HG02642 (cell line): Measurements from ENCODE around the gene TNFRSF13B.
A peak's percentile ranks its signal among the peaks of the same experiment; 100 is the strongest.
"Not testable (repeated sequence)": the region's sequence is repeated elsewhere in the genome, so short reads cannot be mapped to it uniquely, and the experiment has no call there.

Experiments
- ATAC-seq: cut with Tn5 transposase; IDR thresholded peaks from one replicate; pipeline ENCODE4 v1.9.1; 2021; ENCODE audit warnings: mild to moderate bottlenecking; ENCODE audit not compliant: unreplicated experiment, poor library complexity

Gene TNFRSF13B

DNA sequence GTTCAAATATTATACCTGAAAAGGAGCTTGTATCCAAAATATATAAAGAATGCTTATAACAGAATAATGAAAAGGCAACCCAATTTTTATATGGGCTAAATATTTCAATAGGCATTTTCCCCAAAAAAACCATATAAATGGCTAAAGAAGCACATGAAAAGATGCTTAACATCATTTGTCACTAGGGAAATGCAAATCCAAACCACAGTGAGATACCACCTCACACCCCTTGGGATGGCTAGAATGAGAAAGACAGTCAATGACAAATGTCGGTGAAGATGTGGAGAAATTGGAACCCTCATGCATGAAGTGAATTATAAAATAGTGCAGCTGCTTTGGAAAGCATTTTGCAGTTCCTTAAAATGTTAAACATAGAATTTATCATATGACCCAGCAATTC, 3.1 kb downstream of the TNFRSF13B start:
- no peak for ATAC-seq

DNA sequence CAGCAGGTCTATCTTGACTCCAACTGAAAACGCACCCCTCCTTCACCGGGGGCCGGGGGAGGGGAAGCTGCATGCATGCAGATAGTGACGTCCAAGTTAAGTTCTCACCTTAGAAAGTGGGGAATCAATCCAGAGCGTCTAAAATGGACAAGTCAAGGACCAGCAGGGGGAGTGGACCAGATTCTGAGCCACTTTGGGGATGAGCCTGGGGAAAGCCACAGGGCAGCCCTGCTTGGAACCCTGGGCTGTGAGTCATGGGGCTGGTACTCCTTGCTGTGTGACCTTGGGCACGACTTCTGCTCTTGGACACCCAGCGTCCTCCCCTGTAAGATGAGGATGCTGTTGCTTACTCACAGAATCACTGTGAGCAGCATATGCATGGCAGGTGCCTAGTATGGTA, 9.1 kb downstream of the TNFRSF13B start:
- no peak for ATAC-seq

DNA sequence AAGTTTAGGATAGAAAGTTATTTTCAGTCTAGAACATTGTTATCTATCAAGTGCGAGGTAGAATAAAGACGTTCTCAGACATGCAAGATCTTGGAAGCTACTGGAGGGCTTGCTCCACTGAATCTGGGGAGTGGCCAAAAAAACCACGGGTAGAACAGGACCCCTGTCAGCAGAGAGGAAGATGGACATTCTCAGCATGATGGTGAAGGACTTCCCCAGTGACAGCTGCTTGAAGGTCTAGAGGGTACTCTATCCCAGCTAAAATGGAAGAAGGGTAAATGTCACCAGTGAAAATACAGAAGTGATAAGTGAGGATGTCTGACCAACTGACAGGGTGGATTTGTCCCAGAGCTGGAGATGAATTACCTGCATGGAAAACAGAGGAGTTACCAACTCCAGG, 10.1 kb downstream of the TNFRSF13B start:
- ATAC-seq = no peak

DNA sequence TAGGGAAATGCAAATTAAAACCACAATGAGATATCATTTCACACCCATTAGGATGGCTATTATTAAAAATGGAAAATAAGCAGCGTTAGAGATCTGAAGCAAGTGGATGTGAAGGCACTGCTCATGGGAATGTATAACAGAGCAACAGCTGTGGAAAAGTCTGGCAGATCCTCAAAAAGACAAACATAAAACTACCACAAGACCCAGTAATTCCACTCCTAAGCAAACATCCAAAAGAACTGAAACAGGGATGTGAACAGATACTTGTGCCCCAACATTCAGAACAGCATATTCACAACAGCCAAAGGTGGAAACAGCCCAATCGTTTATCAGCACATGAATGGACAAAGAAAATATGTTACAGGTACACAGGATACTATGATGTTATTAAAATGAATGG, 10.9 kb downstream of the TNFRSF13B start:
- not testable (repeated sequence) for ATAC-seq

DNA sequence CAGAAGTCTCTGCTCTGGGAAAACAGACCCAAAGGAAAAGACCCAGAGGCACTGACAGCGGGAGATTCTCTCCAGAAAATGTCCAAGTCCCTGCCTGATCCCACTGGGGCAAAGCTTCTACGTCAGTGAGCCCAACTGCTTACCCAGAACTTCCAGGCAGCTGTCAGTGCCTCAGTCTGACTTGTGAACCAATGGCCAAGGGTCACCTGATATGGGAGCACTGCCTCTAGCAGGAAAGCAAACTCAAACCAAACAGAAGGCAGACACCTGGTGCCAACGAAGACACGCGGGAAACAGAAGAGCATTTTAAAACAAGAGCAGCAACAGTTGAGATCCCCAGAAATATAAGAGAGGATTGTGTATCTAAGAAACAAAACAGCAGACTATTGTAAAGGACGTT, 16.9 kb downstream of the TNFRSF13B start:
- not testable (repeated sequence) for ATAC-seq

DNA sequence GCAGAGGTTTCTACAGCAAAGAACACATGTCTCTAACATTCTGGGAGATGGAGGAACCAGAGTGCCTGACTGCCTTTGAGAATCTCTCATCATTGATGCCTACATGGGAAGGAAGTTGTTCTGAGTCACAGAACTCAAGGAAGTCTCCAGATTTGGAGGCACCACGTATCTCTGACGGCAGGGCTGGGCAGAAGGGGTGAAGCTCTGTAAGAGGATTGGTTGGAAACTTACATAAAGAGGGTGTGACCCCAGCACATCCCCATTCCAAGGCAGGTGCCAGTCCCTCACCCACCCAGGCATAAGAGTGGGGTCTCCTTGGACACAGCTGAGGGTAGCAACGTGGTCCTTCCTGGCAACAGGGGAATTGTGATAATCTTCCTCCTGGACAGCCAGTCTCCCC, 17.4 kb downstream of the TNFRSF13B start:
- no peak for ATAC-seq

DNA sequence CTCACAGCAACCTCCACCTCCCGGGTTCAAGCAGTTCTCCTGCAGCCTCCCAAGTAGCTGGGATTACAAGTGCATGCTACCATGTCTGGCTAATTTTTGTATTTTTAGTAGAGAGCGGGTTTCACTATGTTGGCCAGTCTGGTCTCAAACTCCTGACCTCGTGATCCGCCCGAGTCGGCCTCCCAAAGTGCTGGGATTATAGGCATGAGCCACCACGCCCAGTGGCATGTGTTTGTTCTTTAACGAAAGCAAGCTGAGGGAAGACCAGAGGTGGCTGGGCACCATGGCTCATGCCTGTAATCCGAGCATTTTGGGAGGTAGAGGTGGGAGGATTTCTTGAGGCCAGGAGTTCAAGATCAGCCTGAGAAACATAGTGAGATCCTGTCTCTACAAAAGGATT, 18.1 kb downstream of the TNFRSF13B start:
- no peak for ATAC-seq

DNA sequence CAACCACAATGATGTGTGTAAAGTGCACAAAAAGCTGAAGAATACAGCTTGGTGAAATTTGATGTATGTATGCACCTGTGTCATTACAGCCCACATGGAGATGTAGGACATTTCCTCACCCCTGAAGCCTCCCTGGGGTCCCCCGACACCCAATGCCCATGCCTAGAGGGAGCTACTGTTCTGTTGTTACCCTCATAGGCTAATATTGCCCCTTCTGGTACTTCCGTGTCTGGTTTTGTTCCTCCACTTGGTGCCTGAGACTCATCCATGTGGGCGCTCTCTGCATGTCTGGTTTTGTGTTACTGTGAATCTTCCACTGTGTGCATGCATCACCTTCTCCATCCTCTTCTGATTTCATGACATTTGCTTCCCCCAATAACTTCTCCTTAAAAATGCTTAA, 18.6 kb downstream of the TNFRSF13B start:
- no peak for ATAC-seq

DNA sequence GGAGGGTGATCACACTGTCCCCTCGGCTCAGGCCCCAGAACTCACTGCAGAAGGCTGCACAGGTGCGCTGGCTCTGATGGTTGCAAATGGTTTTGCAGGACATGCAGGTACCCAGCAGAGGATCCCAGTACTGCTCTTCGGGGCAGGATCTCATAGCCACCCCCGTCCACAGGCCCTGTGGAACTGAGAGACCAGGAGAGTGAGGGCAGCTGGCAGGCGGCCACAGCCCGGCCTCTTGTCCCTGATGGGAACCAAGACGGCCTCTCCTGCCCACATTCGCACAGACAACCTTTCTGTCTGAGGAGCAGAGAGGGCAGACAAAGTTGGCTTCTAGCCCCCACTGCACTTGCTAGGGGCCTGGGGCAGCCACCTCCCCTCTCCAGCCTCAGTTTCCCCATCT, 19.5 kb downstream of the TNFRSF13B start:
- ATAC-seq = no peak

DNA sequence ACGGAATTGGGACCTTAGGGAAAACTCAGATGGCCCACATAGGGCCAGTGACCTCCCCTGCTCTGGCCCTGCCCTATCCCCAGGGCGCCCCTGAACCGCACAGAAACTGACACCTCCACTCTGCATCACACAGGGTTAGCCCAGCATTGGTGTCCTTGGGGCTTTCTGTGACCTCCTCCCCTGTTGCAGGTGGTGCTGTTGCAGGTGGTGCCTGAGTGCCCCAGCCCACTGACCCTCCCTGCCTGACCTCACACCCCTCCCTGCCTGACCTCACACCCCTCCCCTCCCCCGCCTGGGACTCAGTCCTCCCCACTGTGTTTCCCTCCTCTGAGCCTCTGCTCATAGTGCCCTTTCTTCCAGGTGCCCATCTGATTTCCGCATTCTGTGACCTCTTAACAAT, 21.4 kb downstream of the TNFRSF13B start:
- ATAC-seq = no peak

DNA sequence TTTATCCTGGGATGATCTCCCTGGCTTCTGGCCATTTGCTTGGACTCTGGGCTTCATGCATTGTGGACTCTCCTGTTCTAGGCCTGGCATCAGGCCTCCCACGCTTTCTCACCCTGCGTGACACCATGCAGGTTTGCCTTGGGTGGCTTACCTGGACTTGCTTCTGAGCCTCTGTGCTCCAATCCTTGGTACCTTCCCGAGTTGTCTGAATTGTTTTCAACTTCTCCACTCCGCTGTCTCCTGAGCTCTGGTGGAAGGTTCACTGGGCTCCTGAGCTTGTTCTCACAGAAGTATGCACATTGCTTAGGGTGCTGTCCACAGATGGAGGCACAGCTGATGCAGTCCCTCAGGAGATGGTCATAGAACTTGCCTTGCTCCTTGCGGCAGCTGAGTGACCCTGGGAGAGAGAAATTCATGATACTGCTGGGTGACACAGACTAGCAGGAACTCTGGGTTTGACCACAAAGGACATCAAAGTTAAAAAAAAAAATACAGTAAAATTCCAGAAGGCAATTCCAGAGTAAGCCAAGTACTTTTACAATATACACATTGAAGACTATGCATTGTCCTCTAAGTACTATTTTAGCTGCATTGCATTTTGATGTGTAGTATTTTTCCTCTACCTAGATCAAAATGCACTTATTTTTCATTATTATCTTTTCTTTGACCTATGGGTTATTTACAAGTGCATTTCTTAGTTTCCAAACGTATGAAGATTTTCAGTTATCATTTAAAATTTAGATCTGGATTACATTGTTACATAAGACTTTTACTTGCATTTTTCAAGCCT, 23.1 kb downstream of the TNFRSF13B start:
- ATAC-seq = no peak

DNA sequence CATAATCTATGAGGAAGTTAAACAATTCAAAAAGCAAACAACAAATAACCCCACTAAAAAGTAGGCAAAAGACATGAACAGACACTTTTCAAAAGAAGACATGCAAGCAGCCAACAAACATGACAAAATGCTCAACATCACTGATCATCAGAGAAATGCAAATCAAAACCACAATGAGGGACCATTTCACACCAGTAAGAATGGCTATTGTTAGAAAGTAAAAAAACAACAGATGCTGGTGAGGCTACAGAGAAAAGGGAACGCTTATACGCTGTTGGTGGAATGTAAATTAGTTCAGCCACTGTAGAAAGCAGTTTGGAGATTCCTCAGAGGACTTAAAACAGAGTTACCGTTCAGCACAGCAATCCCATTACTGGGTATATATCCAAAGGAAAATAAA, 24.4 kb downstream of the TNFRSF13B start:
- ATAC-seq = peak; percentile 49

DNA sequence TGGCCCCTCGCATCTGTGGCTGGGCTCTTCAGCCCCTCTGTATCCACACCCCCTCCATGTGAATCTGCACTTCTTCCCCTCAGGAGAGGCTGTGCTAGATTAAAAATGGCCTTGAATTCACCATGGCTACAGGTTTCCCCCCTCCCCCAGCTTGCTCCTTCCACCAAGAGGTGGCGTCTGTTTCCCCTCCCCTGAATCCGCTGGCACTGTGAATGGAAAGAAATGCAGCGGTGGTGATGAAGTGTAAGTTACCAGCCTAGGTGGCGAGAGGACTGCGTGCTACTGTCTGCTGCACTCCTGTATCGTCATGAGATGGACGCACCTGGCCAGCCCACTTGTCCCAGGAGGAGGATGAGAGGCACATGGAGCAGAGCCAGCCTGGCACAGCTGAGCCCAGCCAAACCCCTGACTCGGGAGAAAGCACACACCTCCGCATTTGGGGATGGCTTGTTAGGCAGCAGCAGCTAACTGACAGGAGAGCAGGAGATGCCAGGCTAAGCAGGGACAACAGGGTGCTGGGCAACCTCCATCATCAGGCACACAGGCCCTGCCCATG, 26.2 kb downstream of the TNFRSF13B start:
- no peak for ATAC-seq

DNA sequence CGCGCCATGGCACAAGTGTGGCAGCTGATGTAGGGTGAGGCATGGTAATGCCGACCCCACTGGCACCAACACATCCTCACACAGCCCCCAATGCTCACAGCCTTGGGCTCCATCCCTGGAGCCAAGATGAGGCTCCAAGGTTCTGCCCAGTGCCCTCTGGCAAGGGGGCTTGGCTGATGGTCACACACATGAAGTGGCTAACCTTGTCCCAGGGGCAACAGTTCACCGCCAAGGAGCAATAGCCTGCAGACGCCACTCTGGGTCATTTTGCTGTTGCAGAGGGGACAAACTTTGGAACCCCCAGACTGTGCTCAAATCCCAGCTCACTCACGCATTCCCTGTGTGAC, 26.8 kb downstream of the TNFRSF13B start:
- no peak for ATAC-seq

DNA sequence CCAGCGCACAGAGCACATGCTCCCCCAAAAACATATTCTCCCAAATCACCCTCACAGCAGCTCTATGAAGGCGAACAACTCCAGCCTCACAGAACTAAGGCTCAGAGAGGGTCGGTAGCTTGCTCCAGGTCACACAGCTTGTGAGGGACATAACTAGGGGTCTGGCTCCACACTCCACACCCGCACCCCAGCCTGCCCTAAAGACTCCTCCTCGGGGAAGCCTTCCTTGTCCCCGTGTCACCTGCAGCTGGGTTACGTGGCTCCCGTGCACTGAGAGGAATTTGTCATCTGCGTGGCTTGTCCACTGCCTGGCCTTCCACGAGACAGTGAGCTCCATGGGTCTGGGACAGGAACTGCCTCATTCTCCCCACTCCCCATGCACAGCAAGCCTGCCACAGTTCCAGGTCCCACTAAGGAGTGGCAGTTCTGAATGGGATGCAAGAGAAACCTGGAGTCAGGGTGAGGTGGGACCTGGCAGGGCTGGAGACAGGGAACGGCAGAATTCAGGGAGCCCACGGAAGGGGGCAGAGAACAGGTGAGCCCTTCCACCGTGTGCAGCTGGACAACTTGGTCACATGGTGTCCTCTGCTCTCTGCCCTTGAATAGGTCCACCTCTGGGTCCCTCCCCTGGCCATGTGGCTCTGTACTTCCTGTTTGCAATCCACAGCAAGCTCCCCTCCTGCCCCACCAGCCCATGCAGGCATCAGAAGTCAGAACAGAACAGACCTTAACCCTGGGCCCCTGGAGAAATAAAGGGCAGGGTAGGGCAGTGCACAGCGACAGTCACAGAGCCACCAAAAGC, 27.4 kb downstream of the TNFRSF13B start:
- ATAC-seq = no peak

DNA sequence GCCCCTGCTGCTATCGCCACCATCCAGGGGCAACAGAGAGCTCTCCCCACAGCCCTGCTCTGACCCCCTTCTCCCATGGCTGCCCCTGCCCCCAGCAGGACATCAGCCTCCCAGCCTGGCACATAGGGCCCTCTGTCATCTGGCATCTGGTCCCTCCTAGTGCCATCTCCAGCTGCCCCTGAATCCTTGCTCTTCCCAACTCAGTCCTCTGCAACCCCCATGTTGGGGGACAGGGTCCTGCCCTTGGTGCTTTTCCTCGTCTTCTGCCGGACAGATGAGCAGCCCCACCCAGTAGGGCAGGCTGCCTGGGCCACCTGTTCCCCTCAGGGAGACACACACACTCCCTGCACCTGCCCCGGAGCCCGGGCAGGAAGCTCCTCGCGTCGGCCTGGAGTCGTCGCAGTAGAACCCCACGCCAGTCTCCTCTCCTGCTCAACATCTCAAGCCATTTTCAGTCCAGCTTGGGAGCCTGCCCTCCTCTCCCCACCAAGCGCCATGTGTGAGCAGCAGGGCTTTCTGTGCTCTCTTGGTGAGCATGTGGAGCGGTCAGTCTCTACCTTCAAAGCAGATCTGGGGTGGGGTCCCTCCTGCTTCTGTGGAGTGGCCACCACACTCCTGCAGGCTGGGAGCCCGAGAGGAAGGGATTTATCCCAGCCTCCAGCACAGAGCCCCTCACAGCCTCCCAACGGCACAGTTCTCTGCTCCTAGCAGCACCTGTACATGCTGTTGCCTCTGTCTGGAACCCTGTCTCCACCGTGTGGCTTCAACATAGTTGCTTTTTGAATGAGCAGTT, 28.2 kb downstream of the TNFRSF13B start:
- no peak for ATAC-seq

DNA sequence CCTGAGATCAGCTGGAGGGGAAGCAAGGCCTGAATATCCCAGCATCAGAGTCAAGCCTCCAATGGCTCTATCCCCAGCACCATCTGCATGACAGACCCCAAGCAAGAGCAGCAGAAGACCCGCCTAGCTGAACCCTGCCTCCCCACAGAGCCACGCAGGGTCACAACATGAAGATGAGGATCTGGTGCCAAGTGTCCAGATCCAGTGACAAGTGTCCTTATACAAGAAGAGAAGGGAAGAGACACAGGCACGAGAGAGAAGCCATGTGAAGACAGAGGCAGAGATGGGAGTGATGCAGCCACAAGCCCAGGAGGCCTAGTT, 28.9 kb downstream of the TNFRSF13B start:
- no peak for ATAC-seq

DNA sequence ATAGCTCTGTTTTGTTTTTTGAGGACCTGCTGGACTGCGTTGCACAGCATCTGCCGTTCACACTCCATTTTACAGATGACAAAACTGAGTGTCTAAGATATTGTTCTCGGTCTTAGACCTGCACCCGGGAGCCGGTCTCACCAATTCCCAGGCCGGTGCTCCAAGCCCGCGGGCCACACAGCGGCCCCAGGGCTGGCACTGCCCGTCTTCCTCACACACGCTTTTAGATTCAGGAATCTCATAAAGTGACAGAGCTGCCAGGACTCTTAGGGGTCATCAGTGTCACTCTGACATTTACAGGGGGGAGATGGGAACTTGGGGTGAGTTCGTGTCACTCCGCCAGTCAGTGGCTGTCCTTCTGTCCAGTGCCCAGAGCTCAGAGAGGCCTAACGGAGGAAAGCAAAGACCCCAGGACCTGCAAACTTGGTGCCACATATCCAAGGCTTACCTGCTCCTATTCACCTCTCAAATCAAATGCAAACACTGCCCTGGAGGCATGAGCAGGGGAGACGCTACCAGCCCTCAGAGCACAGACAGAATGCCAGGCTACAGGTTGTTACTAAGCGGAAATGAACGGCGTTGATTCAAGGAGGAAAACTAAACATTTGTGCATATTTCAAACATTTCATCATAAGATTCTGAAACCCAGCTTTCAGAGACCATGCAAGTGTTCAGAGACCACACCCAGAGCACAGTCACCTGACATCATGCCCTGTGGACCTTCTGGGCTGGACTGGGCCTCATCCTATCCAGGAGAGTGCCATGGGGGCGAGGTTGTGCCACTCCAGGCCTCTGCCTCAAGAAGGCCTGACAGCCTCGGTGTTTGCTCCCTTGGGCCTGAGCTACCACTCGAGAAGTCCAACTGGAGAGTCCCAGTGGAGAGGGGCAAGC, 29.5 kb downstream of the TNFRSF13B start:
- no peak for ATAC-seq

DNA sequence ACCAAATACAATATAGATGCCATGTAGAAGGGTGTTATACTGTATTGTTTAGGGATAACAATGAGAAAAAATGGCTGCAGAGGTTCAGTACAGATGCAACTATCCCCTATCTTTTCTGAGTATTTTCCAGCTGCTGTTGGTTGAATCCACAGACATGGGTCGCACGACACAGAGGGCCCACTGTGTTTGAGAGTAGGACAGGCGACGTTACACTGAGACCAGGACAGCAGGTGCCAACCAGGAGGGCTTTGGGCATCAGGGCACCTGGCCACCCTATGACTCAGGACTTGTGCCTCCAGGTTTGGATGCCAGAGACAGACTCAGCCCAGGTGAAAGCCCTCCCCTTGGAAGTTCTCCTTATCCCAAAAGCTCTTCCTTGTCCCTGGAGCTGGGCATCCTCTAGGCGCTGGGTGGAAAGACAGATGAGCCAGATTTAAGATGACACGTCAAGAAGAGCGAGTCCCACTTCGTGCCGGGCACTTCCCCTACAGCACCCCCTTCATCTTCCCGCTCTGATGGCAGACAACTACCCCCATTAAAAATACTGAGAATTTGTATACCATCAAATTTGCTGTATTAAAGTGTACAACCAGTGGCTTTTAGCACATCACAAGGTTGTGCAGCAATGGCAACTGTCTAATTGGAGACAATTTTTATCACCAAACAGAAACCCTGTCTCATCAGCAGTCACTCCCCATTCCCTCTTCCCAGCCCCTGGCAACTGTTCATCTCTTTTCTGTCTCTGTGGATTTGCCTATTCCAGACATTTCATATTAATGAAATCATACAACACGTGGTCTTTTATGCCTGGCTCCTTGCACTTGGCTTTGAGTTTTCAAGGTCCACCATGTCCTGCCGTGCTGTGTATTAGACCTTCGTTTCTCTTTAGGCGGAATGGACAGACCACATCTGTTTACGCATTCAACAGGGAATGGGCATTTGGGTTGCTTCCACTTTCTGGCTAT, 30.6 kb downstream of the TNFRSF13B start:
- no peak for ATAC-seq
